Activated T-helper 17 cell treated with anti-CD3 and anti-CD28 coated beads, Interleukin-2, amount 50 U/mL, for 72 hours (primary cell): ENCODE measurements around the gene BSG. TPM values are rescaled to one million over a fixed set of nuclear protein-coding genes. Genes with fewer than 3 reads are reported as not detected.

Experiments used
- total RNA-seq, 2 donors: library from RNA; stranded (reverse); gene quantifications; one replicate each; pipeline ENCODE4 v1.2.3, GENCODE V29; 2022

BSG gene
- total RNA-seq, 2 donors from 2014 or later: 170 to 244 TPM

Other genes with a start within 250 kb of the BSG start
- 10 to 100 TPM; 23.2 TPM for gene MIER2, start 227.8 kb upstream of the BSG start, total RNA-seq
- under 1 TPM; 0.13 to 0.40 TPM for gene C2CD4C, start 163.4 kb upstream of the BSG start, total RNA-seq
- gene SHC2, start 111.6 kb upstream of the BSG start, total RNA-seq: under 1 TPM in 1 of 2 donors, not detected in 1; 0.26 TPM
- under 1 TPM in 1 of 2 donors, not detected in 1; 0.29 TPM for gene MADCAM1, start 76.1 kb upstream of the BSG start, total RNA-seq
- 10 to 100 TPM in 1 of 2 donors, 1 to 10 TPM in 1; 6.3 to 14.1 TPM for gene TPGS1, start 65.1 kb upstream of the BSG start, total RNA-seq
- gene CDC34, start 40.8 kb upstream of the BSG start, total RNA-seq: 10 to 100 TPM; 31.4 to 44.5 TPM
- 10 to 100 TPM; 30.5 to 31.3 TPM for gene GZMM, start 28.5 kb upstream of the BSG start, total RNA-seq
- under 1 TPM; 0.58 to 0.98 TPM for gene HCN2, start 17.3 kb downstream of the BSG start, total RNA-seq
- 10 to 100 TPM; 46.1 to 59.8 TPM for gene POLRMT, start 60.9 kb downstream of the BSG start, total RNA-seq
- 1 to 10 TPM in 1 of 2 donors, not detected in 1; 1.7 TPM for gene FGF22, start 67.3 kb downstream of the BSG start, total RNA-seq
- 100 to 1,000 TPM in 1 of 2 donors, 10 to 100 TPM in 1; 74.0 to 103 TPM for gene RNF126, start 90.6 kb downstream of the BSG start, total RNA-seq
- gene FSTL3, start 103.8 kb downstream of the BSG start, total RNA-seq: 1 to 10 TPM; 7.0 to 9.1 TPM
- not detected for gene PRSS57, start 122.9 kb downstream of the BSG start, total RNA-seq
- under 1 TPM in 1 of 2 donors, not detected in 1; 0.26 TPM for gene PALM, start 136.3 kb downstream of the BSG start, total RNA-seq
- gene MISP, start 178.5 kb downstream of the BSG start, total RNA-seq: under 1 TPM; 0.45 to 0.50 TPM
- 100 to 1,000 TPM; 405 to 726 TPM for gene PTBP1, start 224.9 kb downstream of the BSG start, total RNA-seq
- not detected for gene PLPPR3, start 249.4 kb downstream of the BSG start, total RNA-seq